Limb (tissue), 2 donors: ENCODE data around the gene GON7.
"Not testable (repeated sequence)": the region's sequence is repeated elsewhere in the genome, so short reads cannot be mapped to it uniquely, and the experiment has no call there.

Source experiments
- DNase-seq, 2 donors: peaks; one replicate each; pipeline ENCODE4 v3.0.0-alpha.2; 2016; ENCODE audit errors: extremely low spot score in 2 of 2

GON7 gene

GRCh38 chr14:93159625-93160352, 47.1 kb downstream of the GON7 start:
- not testable (repeated sequence) for DNase-seq

DNA sequence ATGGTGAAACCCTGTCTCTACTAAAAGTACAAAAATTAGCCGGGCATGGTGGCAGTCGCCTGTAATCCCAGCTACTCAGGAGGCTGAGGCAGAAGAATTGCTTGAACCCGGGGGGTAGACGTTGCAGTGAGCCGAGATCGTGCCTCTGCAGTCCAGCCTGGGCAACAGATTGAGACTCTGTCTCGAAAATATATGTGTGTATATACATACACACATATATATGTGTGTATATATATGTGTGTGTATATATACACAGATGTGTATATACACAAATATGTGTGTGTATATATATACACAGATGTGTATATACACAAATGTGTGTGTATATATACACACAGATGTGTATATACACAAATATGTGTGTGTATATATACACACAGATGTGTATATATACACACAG, 48.5 kb downstream of the GON7 start:
- DNase-seq: not testable (repeated sequence)

- DNase-seq: no peak
Measured at GRCh38 chr14:93156693-93157369, 50.0 kb downstream of the GON7 start.

- no peak for DNase-seq
Measured at GRCh38 chr14:93155667-93156066, 51.2 kb downstream of the GON7 start.

DNA sequence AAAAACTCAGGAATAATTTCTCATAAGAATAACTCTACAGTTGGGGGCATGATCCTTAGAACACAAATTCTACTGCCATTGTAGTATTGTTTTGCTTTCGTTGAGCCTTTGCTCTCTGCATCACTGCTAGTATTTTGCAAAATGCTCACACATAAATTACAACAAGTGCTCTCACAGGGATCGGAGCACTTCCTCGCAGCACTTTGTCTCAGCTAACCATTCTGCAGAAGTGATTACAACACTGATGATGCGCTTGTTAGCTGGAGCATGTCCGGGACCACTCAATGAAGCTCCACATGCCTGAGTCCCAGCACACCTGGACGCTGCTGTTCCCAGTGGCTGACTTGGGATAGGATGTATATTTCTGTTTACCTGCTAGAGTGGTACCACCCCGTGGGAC, 53.7 kb downstream of the GON7 start:
- DNase-seq: no peak
